Natural killer cell (primary cell): ENCODE results near the gene LRRC8C. TPM values are rescaled to one million over a fixed set of nuclear protein-coding genes. Genes with fewer than 3 reads are reported as not detected.
A peak's percentile ranks its signal among the peaks of the same experiment; 100 is the strongest.

Source experiments
- ATAC-seq, 3 donors: fragments of 150-1000 bp in 2 of 3; fragments of 200-7000 bp in 1 of 3; cut with Tn5 transposase; 1 replicate in 1 of 3; 2 replicates in 2 of 3; pipeline ENCODE4 v1.10.0; 2021; ENCODE audit warnings: mild to moderate bottlenecking in 2 of 3, moderate library complexity in 2 of 3
- DNase-seq, 2 donors: peaks; one replicate each; pipeline versions ENCODE4 v3.0.0 to v3.0.0-alpha.2; 2013 to 2021; ENCODE audit warnings: mixed read lengths in 1 of 2
- H3K27ac ChIP-seq: one replicate; pipeline ENCODE4 v1.5.1; 2013; ENCODE audit warnings: mild to moderate bottlenecking, low read length
- H3K27me3 ChIP-seq: one replicate; pipeline ENCODE4 v1.6.1; 2013; ENCODE audit warnings: low read length; ENCODE audit not compliant: control insufficient read depth, insufficient read depth
- H3K36me3 ChIP-seq: one replicate; pipeline ENCODE4 v1.6.1; 2013; ENCODE audit warnings: low read length; ENCODE audit not compliant: control insufficient read depth, insufficient read depth
- H3K4me1 ChIP-seq: one replicate; pipeline ENCODE4 v1.6.1; 2013; ENCODE audit warnings: low read length; ENCODE audit not compliant: control insufficient read depth, insufficient read depth
- H3K4me3 ChIP-seq: one replicate; pipeline ENCODE4 v1.5.1; 2013; ENCODE audit warnings: low read length
- H3K9me3 ChIP-seq: one replicate; pipeline ENCODE4 v1.6.1; 2013; ENCODE audit warnings: low read length; ENCODE audit not compliant: control insufficient read depth, insufficient read depth
- H3K27ac Mint-ChIP-seq, 2 donors: one replicate each; pipeline ENCODE4 v1.8.0; 2022; ENCODE audit warnings: mild to moderate bottlenecking in 2 of 2, mixed read lengths in 2 of 2, moderate library complexity in 1 of 2
- H3K27me3 Mint-ChIP-seq, 2 donors: one replicate each; pipeline ENCODE4 v1.8.0; 2022; ENCODE audit warnings: low read depth in 2 of 2, mixed read lengths in 2 of 2
- H3K36me3 Mint-ChIP-seq: one replicate; pipeline ENCODE4 v1.8.0; 2022; ENCODE audit warnings: mixed read lengths
- H3K4me1 Mint-ChIP-seq, 2 donors: one replicate each; pipeline ENCODE4 v1.8.0; 2022; ENCODE audit warnings: mixed read lengths in 2 of 2
- H3K4me3 Mint-ChIP-seq: one replicate; pipeline ENCODE4 v1.8.0; 2022; ENCODE audit warnings: mild to moderate bottlenecking, moderate library complexity, mixed read lengths
- H3K9me3 Mint-ChIP-seq, 2 donors: one replicate each; pipeline ENCODE4 v1.8.0; 2022; ENCODE audit warnings: mixed read lengths in 2 of 2
- CTCF ChIP-seq: fragments of 200-600 bp; IDR thresholded peaks from one replicate; pipeline ENCODE4 v1.8.0; 2022; ENCODE audit warnings: antibody characterized with exemption
- WGBS: methylation state at CpG from one replicate; pipeline ENCODE4 v1.1.7; 2013; ENCODE audit warnings: missing lambda C conversion rate; ENCODE audit not compliant: insufficient coverage; 5-methylcytosine and 5-hydroxymethylcytosine counted together
- intact Hi-C: fragments of 100-400 bp; cut with micrococcal nuclease; formaldehyde crosslinking; loops from one replicate; pipeline ENCODE4 v1.14.2; 2022
- total RNA-seq, 4 donors: library from RNA; stranded (reverse); fragments of 120-200 nt in 1 of 4; gene quantifications; one replicate each; pipeline versions ENCODE4 v1.2.3 to v1.2.4, GENCODE V29; 2013 to 2022

The LRRC8C gene
- total RNA-seq, 3 donors from 2014 or later (not counting 1 experiment from before 2014, with no cell fraction given) = 7.6 to 19.1 (median 15.1) TPM

- WGBS = no CpG with 5 or more reads among the region's 1 CpG
- Mint-ChIP-seq H3K36me3 (no peaks in the 10 kb centered on the region), H3K4me1 (peaks cover 72 to 81% of the 10 kb centered on the region in 2 donors), H3K9me3 (no peaks in the 10 kb centered on the region), H3K27ac (peak overlapping the region; percentile 76 to 80), H3K4me3 (no peak overlapping the region), H3K27me3 (no peaks in the 10 kb centered on the region)
- no peak for ATAC-seq
- H3K4me3 ChIP-seq = no peak overlapping the region
- H3K27me3 ChIP-seq = no peaks in the 10 kb centered on the region
- no peaks in the 10 kb centered on the region for H3K9me3 ChIP-seq
- intact Hi-C loops = no loop called here
- H3K27ac ChIP-seq = peak overlapping the region; percentile 40
- peaks cover 8% of the 10 kb centered on the region for H3K4me1 ChIP-seq
- no peak for TF ChIP-seq CTCF
- no peaks in the 10 kb centered on the region for H3K36me3 ChIP-seq
- DNase-seq = no peak
These were observed 36.5 kb downstream of the LRRC8C start for GRCh38 chr1:89669441-89669840.

- Mint-ChIP-seq H3K4me3 (peak overlapping the region; percentile 67), H3K27ac (peak overlapping the region; percentile 76 to 80), H3K9me3 (no peaks in the 10 kb centered on the region), H3K36me3 (no peaks in the 10 kb centered on the region), H3K27me3 (no peaks in the 10 kb centered on the region), H3K4me1 (peaks cover 72 to 81% of the 10 kb centered on the region in 2 donors)
- 21% methylated on average over 7 of the region's 7 CpGs for WGBS
- H3K9me3 ChIP-seq = no peaks in the 10 kb centered on the region
- TF ChIP-seq CTCF = no peak
- intact Hi-C loops = loop anchor here (2.0 kb wide), 1 partner anchor 35 kb away; no protein-coding TSS in a partner anchor
- H3K4me1 ChIP-seq = peaks cover 8% of the 10 kb centered on the region
- H3K27ac ChIP-seq = peak overlapping the region; percentile 40
- H3K4me3 ChIP-seq = no peak overlapping the region
- ATAC-seq = peak; percentile 84 to 91 (median 87)
- H3K36me3 ChIP-seq = no peaks in the 10 kb centered on the region
- DNase-seq = peak in 1 of 2 donors; percentile 81
- no peaks in the 10 kb centered on the region for H3K27me3 ChIP-seq
These were observed 37.2 kb downstream of the LRRC8C start for GRCh38 chr1:89670163-89670562.

- H3K27me3 Mint-ChIP-seq = no peaks in the 10 kb centered on the region
- no peaks in the 10 kb centered on the region for H3K9me3 Mint-ChIP-seq
- H3K4me3 ChIP-seq = no peak overlapping the region
- peaks cover 77 to 85% of the 10 kb centered on the region in 2 donors for H3K4me1 Mint-ChIP-seq
- no peak for TF ChIP-seq CTCF
- no peak overlapping the region for H3K27ac ChIP-seq
- no peaks in the 10 kb centered on the region for H3K27me3 ChIP-seq
- peak overlapping the region; percentile 76 to 80 for H3K27ac Mint-ChIP-seq
- no peaks in the 10 kb centered on the region for H3K9me3 ChIP-seq
- intact Hi-C loops = loop anchor here (2.0 kb wide), 1 partner anchor 36 kb away; no protein-coding TSS in a partner anchor
- no peak overlapping the region for H3K4me3 Mint-ChIP-seq
- ATAC-seq (no peak), DNase-seq (no peak)
- no peaks in the 10 kb centered on the region for H3K36me3 ChIP-seq
- H3K36me3 Mint-ChIP-seq = no peaks in the 10 kb centered on the region
- peaks cover 8% of the 10 kb centered on the region for H3K4me1 ChIP-seq
These were observed 37.8 kb downstream of the LRRC8C start for GRCh38 chr1:89670711-89671110.
